Measurements from ENCODE around the gene STPG4. TPM values are rescaled to one million over a fixed set of nuclear protein-coding genes. Genes with fewer than 3 reads are reported as not detected.

Gene STPG4
- polyA plus RNA-seq, 1 of the 3 experiments (the other 2 are of a cell fraction): 0.20 TPM

DNA sequence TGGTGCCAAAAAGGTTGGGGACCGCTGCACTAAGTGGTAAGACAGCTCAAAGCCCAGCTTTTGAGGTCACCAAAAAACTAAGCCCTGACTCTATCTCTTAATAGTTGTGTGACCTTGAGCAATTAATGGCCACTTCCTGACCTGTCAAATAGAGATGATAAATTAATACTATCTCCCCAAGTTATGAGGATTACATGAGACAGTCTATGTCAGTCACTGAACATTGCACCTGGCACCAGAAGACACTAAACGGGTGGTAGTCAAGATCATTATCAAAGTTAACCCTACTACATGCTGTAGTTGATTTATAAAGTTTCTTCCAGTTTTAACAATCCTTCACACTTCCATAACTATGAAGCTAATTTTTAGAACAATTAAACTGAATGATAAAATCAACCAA, 36.5 kb downstream of the STPG4 start:
- no peak for DNase-seq
- CTCF ChIA-PET: interaction anchor here (0.6 kb wide), 1 partner anchor 153 kb away, joined by 3 read pairs; no protein-coding TSS in a partner anchor
- peak overlapping the region; percentile 2 to 87; a peak in 3 of 4 replicates for H3K27ac ChIP-seq (ENCODE audit: low read depth in 2 of 2, low read length in 1 of 2)

GRCh38 chr2:47112665-47113435, 42.3 kb downstream of the STPG4 start:
- POLR2A ChIA-PET: no interaction called here
- no peak for DNase-seq
- CTCF ChIA-PET: interaction anchor here (0.7 to 0.8 kb wide), 2 partner anchors 51 to 60 kb away, joined by 3 read pairs; no protein-coding TSS in a partner anchor
- Histone ChIP-seq H3K79me2 (ENCODE audit: insufficient read depth) (no peaks in the 10 kb centered on the region), H3K9ac (no peak overlapping the region), H3K9me2 (no peaks in the 10 kb centered on the region), H4K20me1 (ENCODE audit: insufficient read depth) (no peaks in the 10 kb centered on the region), H3K4me3 (ENCODE audit: low read depth in 2 of 2, low read length in 1 of 2) (no peak overlapping the region), H3K36me3 (replicated peaks in 1 of 2; ENCODE audit: control insufficient read depth in 1 of 2, insufficient read depth in 2 of 2, low read length in 1 of 2) (no peaks in the 10 kb centered on the region), H3K9me3 (no peaks in the 10 kb centered on the region), H3K27ac (ENCODE audit: low read depth in 2 of 2, low read length in 1 of 2) (no peak overlapping the region), H3K4me2 (no peak overlapping the region), H3F3A (replicated peaks; ENCODE audit: insufficient read depth) (peaks cover 10% of the 10 kb centered on the region), H3K4me1 (ENCODE audit: control insufficient read depth in 1 of 2, insufficient read depth in 2 of 2, low read depth in 1 of 2, low read length in 1 of 2) (no peaks in the 10 kb centered on the region), H2AFZ (ENCODE audit: low read depth) (no peak overlapping the region), H3K27me3 (ENCODE audit: insufficient read depth) (no peaks in the 10 kb centered on the region)
- no peak for TF ChIP-seq SMC3 (IDR thresholded peaks at IDR 0.05; ENCODE audit: low read depth, low read length)
- TF ChIP-seq TCF12 (IDR thresholded peaks at IDR 0.05): no peak
- TF ChIP-seq FOSL2 (IDR thresholded peaks at IDR 0.05; ENCODE audit: borderline replicate concordance, low read depth): no peak
- TF ChIP-seq TAF1 (IDR thresholded peaks at IDR 0.05; ENCODE audit: borderline replicate concordance, low read depth, low read length): no peak
- TF ChIP-seq, protein P1, sequence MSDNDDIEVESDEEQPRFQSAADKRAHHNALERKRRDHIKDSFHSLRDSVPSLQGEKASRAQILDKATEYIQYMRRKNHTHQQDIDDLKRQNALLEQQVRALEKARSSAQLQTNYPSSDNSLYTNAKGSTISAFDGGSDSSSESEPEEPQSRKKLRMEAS (IDR thresholded peaks at IDR 0.05; ENCODE audit: low read depth): no peak
- no peak for TF ChIP-seq IRF3 (IDR thresholded peaks at IDR 0.05; ENCODE audit: low read depth, low read length)
- no peak for TF ChIP-seq YY1 (IDR thresholded peaks at IDR 0.05; ENCODE audit: low read depth)
- WGBS (ENCODE audit: low lambda C conversion rate): 83% methylated on average over 5 of the region's 5 CpGs

More for the DNA sequence above, 36.5 kb downstream of the STPG4 start:
- Histone ChIP-seq H3K9me2 (no peaks in the 10 kb centered on the region), H3K9me3 (peaks cover 5% of the 10 kb centered on the region; the same call in 1 of the 2 replicates), H3K79me2 (ENCODE audit: insufficient read depth) (peaks cover 6% of the 10 kb centered on the region; the same call in 1 of the 2 replicates), H3K36me3 (replicated peaks in 1 of 2; ENCODE audit: control insufficient read depth in 1 of 2, insufficient read depth in 2 of 2, low read length in 1 of 2) (peaks cover 0 to 4% of the 10 kb centered on the region in 2 experiments), H2AFZ (ENCODE audit: low read depth) (peak overlapping the region; percentile 0; the same call in 1 of the 2 replicates), H3K27me3 (ENCODE audit: insufficient read depth) (no peaks in the 10 kb centered on the region), H3F3A (replicated peaks; ENCODE audit: insufficient read depth) (peaks cover 44% of the 10 kb centered on the region), H3K9ac (peak overlapping the region; percentile 54; the same call in 1 of the 2 replicates), H3K4me3 (ENCODE audit: low read depth in 2 of 2, low read length in 1 of 2) (no peak overlapping the region), H4K20me1 (ENCODE audit: insufficient read depth) (no peaks in the 10 kb centered on the region), H3K4me2 (peak overlapping the region; percentile 38), H3K4me1 (ENCODE audit: control insufficient read depth in 1 of 2, insufficient read depth in 2 of 2, low read depth in 1 of 2, low read length in 1 of 2) (peaks cover 4 to 17% of the 10 kb centered on the region in 2 experiments)
- POLR2A ChIA-PET: no interaction called here
- 30% methylated on average over 2 of the region's 2 CpGs for WGBS (ENCODE audit: low lambda C conversion rate)
- TF ChIP-seq JUND (IDR thresholded peaks at IDR 0.05) (no peak), PBX3 (IDR thresholded peaks at IDR 0.05) (peak; percentile 62)

All from SK-N-SH (cell line).